EH (cell line): ENCODE results near the gene LIMA1.
A peak's percentile ranks its signal among the peaks of the same experiment; 100 is the strongest.
"Not testable (repeated sequence)": the region's sequence is repeated elsewhere in the genome, so short reads cannot be mapped to it uniquely, and the experiment has no call there.

Source experiments
- DNase-seq: peaks from one replicate; pipeline ENCODE4 v3.0.0-alpha.2; 2015; ENCODE audit warnings: low read depth

The LIMA1 gene

DNA sequence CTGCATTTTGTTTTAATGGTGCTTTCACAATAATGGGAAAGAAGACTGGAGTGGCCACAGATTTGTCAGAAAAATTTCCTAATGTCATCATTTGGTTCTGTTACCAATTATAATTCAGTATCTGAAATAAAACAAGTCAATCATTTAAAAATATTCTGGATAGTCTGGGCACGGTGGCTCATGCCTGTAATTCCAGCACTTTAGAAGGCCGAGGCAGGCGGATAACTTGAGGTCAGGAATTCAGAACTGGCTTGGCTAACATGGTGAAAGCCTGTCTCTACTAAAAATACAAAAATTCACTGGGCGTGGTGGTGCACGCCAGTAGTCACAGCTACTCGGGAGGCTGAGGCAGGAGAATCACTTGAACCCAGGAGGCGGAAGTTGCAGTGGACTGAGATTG lies 4.0 kb upstream of the LIMA1 start:
- no peak for DNase-seq

DNA sequence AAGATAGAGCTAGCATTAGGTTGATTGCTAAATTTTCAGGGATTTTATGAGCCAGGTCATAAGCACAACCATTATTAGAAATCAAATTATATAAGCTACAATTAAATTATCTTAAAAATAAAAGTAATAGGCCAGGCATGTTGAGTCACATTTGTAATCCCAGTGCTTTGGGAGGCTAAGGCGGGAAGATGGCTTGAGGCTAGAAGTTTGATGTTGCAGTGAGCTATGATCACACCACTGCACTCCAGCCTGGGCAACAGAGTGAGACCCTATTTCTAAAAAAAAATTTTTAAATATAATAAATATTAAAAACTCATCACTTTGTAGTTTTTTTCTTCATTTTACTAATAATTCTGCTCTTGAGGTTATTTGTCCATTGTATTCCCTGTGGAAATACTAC lies 1.9 kb upstream of the LIMA1 start:
- no peak for DNase-seq

DNA sequence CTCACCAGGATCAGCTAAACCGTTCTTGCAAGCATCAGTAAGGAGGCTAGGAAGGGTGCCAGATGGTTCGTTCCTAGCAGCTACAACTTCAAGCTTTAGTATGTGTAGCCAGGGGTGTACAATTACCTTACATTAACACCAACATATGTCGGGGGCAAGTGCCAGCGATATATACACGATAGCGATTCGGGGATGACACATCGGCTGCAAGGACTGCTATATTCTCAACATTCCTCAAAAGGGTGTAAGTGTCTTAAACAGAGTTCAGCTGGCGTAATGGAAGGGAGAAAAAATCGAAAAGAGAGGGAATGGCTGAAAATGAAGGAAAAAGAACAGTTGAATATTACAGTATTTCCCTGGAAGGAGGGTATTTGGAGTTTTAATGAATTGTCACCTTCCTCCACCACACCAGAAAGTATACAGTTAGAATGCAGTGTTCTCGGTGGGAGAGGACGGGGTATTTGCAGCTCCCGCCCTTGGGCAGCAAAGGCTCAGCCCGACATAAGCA lies 545 bp downstream of the LIMA1 start:
- DNase-seq = peak; percentile 60

DNA sequence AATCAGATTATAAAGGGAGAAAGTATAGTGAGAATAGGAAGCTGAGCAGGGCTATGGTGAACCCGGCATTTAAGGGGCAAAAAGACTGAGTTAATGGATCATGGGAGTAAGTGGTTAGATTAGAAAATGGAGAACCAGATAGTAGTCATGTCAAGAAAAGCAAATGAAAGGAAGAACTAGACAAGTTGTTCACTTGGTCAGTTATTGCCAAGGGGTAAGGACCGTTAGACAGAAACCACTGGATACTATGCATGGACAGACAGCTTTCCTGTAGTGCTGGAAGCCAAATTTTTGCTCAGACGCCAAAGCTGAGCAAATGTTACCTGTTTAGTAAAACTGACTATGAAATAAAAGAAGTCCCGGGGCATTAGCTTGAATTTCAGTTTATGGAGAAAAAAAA lies 3.8 kb downstream of the LIMA1 start:
- DNase-seq = no peak

DNA sequence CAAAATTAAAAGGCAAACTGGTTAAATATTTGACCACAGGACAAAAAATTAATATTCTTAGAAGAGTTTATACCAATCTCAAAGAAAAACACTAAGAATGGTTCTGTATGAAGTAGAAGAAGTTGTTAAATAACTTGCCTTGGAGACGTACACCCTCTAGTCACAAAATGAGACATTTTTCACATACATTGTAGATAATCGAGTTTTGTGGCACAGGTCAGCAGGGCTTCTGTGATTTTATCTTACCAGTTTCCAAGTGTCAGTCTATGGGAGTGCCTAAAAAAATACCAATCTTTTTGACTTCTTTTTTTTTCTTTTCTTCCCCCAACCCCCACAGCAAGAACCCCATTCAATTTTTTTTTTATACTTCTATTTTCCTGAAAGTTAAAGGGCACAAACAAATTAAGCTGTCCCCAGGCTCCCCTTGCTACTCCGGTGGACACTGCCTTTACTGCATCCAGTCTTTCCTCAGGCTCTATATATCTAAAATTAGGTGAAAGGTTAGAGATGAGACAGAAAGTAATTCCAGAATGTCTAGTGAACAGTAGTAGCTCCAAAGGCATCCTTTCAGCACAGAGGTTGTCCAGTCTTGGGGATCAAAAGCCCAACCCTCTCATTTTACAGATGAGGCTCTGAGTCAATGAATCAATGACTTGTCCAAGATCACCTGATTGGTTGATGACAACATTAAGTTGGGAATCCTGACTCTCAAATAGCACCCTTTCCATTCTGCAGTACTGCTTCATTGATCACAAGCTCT lies 6.2 kb downstream of the LIMA1 start:
- DNase-seq = peak; percentile 43

DNA sequence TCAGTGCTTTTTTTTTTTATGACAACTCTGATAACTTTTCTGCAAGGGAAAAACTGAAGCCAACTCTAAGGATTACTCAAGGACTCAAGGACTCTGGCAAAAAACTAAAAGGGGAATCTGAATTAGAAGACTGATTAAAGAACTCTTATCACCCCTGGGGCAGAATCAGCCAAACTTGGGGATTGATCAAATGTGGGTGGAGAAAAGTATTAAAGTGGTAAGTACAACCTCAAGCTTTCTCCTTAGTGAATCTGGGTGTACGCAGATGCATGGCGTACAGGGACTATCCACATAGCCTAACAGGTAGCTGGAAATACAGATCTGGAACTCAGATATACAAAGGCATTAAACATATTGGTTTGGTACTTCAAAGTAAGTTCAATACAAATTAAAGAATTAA lies 7.3 kb downstream of the LIMA1 start:
- DNase-seq = no peak

DNA sequence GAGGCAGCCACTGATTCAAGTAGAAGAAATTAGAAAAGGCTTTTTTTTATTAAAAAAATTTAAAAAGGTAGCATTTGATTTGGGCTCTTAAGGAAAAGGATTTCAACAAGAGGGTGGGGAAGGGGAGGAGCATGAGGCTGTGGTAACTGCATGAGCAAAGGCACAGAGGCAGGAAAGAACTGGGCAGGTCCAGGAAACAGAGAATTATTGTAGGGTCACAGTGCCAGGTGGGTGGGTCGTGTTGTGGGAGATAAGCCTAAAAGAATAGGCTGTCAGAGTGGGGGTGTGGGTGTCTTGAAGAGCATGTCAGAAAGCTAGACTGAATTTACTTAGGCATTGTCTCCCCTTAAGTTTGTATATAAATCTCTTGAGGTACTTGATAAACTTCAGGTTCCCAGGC lies 7.8 kb downstream of the LIMA1 start:
- DNase-seq = no peak

DNA sequence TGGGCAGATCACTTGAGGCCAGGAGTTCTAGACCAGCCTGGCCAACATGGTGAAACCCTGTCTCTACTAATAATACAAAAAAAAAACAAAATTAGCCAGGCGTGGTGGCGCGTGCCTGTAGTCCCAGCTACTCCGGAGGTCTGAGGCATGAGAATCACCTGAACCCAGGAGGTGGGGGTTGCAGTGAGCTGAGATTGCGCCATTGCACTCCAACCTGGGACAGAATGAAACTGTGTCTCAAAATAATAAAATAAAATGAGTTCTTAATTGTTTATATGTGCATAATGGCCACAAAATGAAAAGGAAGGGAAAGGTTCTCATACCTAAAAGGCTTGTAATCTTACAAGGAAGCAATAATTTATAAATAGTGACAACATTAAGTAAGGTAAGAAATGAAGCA lies 8.2 kb downstream of the LIMA1 start:
- not testable (repeated sequence) for DNase-seq

DNA sequence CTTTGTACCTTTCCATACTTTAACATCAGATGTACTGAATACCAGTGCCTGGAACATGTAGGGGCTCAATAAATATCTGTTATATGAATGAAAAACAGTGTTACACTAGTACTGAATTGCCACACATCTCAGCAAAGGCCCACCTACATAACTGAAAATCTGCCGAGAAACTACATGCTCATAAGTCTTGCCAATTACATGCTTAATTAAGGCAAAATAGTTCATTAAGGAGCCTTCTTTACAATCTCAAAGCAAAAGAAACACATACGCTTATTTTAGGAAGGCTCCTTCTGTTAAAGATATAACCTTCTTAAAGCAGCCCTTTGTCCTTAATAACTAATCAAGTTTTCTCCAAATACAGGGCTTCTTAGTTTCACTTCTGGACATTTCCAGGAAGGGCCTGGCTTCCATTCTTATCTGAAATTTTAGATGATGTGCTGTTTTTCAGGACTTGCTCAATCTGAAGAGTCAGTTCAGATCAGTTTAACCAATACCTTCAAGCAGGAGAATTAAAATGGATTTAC lies 11.5 kb downstream of the LIMA1 start:
- DNase-seq = peak; percentile 25

DNA sequence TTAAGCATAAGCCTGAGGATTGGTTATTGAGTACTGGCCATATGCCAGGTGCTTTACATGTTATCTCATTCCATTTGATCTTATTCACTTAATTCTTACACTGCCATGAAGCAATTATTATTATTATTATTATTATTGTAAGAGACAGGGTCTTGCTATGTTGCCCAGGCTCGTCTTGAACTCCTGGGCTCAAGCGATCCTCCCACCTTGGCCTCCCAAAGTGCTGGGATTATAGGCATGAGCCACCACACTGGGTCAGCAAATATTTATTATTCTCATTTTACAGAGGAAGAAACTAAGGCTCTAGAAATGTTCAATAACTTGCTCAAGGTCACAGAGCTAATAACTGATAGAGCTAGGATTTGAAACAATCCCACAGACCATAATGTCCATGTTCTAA lies 14.8 kb downstream of the LIMA1 start:
- DNase-seq = no peak

DNA sequence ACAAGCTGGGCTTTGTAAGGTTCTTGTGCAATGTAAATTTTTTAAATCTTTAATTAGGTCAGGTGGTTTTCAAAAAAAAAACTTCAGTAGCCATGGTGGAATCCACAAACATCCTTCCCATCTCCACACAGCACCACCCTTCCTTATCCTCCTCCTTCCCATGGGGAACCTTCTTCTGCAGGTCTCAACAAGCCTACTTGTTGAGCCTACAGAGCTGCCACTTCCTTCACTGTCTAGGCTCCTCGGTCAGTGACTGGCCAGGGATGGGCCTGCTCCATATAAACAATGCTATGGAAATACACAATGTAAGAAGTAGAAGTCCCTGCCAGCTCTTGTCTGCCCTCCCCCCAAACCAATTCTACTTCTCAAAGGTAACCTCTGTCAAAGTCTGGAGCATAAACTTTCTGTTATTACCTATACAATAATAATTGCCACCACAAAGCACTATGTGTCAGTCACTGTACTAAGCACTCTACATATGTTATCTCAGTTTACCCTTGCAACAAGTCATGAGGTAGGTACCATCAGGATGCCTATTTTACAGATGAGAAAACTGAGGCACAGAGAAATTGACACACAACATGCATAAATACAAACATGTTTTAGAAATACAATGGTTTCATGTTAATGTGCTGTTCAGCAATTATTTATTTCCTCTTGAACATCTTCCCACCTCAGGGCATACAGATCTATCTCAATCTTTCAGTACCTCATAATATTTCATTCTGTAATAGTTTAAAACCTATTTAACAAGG lies 17.4 kb downstream of the LIMA1 start:
- DNase-seq = no peak

DNA sequence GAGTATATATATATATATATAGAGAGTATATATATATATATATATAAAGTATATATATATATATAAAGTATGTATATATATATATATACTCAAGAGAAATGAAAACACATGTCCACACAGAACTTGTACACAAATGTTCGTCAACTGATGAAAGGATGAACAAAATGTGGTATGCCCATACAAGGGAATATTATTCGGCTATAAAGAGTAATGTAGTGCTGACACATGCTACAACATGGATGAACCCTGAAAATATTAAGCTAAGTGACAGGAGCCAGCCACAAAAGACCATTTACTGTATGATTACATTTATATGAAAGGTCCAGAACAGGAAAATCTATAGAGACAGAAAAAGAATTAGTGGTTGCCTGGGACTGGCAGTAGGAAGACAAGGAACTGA lies 19.5 kb downstream of the LIMA1 start:
- no peak for DNase-seq

DNA sequence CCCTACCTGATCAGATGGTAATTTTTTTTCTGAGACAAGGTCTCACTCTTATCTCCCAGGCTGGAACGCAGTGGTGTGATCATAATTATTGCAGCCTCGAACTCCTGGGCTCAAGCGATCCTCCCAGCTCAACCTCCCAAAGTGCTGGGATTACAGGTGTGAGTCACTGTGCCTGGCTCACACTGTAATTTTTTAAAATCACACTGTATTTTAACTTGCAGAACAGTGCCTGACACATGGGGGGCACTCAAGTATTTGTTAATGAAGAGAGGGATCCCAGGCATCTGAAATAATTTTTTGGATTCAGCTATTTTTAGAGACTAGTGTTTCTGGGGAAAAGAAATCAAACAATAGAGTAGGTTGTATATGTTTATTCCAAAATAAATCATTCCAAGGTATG lies 21.7 kb downstream of the LIMA1 start:
- peak; percentile 21 for DNase-seq

DNA sequence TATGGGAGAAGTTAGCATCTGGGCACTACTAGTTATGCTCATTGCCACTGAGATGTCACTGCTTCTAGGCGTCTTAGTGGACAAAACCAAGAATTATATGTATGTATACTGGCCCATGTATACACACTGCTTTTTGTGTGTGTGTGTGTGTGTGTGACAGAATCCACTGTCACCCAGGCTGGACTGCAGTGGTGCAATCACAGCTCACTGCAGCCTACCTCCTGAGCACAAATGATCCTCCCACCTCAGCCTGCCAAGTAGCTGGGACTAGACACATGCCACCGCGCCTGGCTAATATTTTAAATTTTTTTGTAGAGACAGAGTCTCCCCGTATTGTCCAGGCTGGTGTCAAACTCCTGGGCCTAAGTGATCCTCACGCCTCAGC lies 25.2 kb downstream of the LIMA1 start:
- peak; percentile 49 for DNase-seq

DNA sequence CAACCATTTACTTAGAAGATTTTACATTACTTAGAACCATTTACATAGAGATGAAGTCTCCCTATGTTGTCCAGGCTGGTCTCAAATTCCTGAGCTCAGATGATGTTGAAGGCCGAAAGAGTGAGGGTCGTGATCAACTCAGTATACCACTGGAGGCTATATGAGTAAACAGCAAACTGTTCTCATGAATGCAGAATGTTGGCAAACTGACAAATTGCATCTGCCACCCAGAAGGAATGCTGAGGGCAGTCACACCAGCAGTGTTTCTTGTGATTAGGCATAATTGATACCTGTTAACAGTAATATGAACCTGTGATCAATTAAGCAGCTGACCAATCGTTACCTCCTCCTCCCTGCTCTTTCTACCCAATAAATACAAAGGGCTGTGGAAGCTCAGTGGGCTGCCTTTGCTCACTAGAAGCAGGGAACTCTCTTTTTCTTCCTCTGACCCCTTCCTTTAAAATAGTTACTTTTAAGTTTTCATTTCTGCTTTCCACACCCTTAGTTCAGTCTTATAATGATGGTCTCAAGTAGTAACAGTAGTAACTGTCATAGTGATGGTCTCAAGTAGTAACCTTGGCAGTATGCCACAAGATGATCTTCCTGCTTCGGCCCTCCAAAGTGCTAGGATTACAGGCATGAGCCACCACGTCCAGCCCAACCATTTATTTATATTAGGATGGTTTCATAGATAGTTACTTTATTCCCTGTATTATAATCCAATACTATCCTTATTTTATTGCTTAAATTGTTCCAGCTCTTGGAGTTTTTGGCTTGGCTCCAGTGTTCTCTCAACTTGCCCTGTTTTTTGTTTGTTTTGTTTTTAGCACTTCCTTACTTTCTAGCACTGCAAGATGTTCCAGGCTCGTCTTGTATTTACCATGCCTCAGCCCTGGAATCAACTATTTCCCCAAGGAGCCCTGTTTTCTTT lies 25.8 kb downstream of the LIMA1 start:
- peak; percentile 85 for DNase-seq

DNA sequence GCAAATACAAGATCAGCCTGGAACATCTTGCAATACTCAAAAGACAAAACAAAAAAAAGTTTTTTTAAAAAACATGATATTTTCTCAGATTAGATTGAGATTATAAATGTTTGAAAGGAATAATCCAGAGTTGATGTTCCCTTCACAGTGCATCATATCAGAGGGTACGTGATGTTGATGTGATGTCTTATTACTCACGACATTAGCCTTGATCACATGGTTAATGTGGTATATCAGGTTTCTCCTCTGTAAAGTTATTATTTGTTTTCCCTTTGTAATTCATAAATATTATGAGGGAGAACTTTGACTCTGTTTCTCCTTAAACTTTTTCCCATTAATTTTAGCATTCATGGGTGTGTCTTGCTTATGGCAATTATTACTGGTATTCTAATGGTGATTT lies 26.6 kb downstream of the LIMA1 start:
- no peak for DNase-seq

DNA sequence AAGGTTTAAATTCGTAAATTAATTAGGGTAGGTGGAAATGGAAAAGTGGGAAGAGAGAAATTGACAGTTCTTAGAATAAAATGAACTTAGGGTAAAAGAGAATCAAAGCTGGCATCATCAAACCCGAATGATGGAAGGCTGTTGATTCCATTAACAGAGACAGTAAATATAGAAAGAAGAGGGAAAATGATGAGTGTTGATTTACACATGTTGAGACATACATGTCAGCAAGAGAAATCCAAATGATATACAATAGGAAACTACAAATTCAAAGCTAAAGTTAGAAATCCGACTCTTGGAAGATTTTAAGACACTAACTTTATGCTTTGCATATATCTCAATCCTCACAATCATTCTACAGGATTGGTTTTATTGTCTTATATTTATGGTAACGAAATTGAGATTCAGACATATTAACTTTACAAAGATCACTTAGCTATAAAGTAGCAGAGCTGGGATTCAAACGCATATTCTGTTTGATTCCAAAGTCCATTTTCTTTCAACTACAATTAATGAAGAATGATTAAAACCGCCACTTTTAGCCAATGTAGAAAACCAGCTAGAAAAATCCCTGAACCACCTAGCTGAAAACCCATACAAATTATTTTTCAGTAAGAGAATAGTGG lies 30.2 kb downstream of the LIMA1 start:
- no peak for DNase-seq

DNA sequence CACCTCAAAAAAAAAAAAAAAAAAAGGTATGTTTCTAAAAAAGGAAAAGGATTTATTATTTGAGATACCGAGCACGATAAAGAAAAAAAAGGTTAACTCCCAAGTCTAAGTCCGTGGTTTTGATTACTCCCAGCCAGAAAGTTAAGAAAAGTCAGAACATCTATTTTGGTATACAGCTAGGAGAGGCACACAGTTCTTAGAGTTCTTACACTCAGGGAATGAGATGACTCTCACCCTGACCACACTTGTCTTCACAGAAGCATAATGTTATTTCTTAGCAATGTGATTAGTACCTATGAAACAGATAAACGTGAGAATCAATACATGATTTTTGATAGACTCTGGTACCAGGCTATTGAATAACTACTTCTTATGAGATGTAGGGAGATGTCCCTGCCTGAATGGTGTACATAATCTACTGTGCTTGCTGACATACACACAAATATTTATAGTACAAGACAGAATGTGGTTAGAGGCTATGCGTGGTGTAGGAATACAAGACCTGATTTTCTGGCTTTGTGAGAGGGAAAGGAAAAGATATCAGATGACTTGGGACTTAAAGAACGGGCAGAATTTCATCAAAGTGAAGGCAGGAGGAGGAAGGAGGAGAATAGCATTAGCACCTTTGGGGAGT lies 31.6 kb downstream of the LIMA1 start:
- DNase-seq = peak; percentile 6

DNA sequence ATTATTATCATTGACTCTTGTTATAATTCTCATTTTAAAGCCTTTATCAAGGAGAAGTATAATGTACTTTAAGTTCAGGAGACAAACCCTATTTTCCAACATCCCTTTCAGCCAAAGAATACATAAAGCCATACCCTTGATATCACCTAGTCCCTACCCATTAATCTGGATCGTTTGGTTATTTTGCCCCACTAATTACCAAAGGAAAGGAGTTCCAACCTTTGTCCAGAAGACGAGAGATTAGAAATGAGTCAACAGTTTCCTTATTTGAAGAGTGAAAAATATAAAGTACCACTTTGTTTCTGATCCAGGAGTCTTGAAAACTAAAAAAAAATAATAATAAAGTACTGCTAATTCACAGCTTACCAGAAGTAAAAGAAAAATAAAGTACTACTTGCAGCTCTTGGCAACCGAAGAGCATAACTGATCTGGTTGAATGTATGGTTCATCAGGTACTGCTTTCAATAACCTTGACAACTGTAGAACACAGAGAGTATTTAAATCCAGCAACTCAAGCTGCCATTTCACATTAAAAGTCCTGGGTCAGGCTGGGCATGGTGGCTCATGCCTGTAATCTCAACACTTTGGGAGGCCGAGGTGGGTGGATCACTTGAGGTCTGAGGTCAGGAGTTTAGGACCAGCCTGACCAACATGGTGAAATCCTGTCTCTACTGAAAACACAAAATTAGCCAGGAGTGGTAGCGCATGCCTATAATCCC lies 33.7 kb downstream of the LIMA1 start:
- no peak for DNase-seq

DNA sequence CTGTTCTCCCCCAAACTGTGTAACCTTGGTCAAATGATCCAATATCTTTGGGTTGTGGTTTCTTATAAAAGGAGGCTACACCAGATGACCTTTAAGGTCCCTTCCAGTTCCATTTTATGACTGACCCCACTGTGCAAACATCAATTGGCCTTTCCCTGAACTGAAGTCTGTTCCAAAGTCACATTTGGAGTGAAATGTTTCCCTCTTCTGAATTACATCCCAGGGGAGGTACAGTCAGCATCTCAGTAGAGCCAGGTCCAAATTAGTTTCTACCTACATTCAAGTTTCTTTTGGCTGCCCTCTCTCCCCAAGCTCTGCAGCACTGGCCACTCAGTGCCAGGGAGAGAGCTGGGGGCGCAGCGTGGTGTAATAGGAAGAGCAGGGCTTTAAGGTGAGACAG lies 34.4 kb downstream of the LIMA1 start:
- no peak for DNase-seq

DNA sequence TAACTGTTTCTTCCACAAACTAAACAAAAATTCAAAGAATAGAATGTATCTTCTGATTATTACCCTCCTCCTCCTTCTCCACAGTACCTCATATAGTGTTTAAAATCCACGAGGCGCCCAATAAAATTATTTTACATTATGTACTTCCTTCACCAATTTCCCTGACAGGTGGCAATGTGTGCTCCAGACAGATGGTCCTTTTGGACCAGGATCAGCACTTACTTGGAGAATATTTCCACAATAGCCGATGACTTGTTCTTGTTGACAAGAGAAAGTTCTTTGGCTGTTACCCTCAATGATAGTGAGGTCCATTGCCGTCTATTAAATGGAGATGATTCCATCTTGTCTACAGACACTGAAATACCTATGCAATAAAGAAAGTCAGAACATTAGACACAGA lies 34.9 kb downstream of the LIMA1 start:
- no peak for DNase-seq
